HEK293T (cell line): ENCODE measurements around the gene PPP1R27.
A peak's percentile ranks its signal among the peaks of the same experiment; 100 is the strongest.

ENCODE experiments used
- CTCF ChIA-PET: fragments of 350-600 bp; formaldehyde crosslinking; extraction: SDS; loops from one replicate; lab custom pipeline; 2021; ENCODE audit warnings: antibody characterized with exemption, inconsistent platforms; lab: Yijun Ruan, JAX
- POLR2A ChIA-PET: fragments of 350-600 bp; formaldehyde crosslinking; extraction: SDS; loops from one replicate; lab custom pipeline; 2020; ENCODE audit warnings: antibody characterized with exemption, inconsistent platforms; lab: Yijun Ruan, JAX
- DNase-seq: peaks from one replicate; pipeline ENCODE4 v3.0.0; 2012; ENCODE audit warnings: mixed read lengths; ENCODE audit errors: extremely low spot score
- ARNT ChIP-seq: fragments of 450-650 bp; IDR thresholded peaks from 2 replicates; pipeline ENCODE4 v1.6.1; 2017; ENCODE audit warnings: mild to moderate bottlenecking
- BHLHE40 ChIP-seq: fragments of 450-650 bp; IDR thresholded peaks from 2 replicates; pipeline ENCODE4 v1.6.1; 2016; ENCODE audit warnings: mild to moderate bottlenecking, moderate library complexity, borderline replicate concordance
- CTBP1 ChIP-seq: fragments of 450-650 bp; IDR thresholded peaks from 2 replicates; pipeline ENCODE4 v1.6.1; 2016; ENCODE audit warnings: borderline replicate concordance
- ELF4 ChIP-seq: fragments of 450-650 bp; IDR thresholded peaks from 2 replicates; pipeline ENCODE4 v1.6.1; 2017; ENCODE audit warnings: antibody characterized with exemption
- FOXA1 ChIP-seq: fragments of 450-650 bp; IDR thresholded peaks from 2 replicates; pipeline ENCODE4 v1.6.1; 2016; ENCODE audit warnings: mild to moderate bottlenecking
- FOXK2 ChIP-seq: fragments of 450-650 bp; IDR thresholded peaks from 2 replicates; pipeline ENCODE4 v1.6.1; 2016; ENCODE audit warnings: mild to moderate bottlenecking
- FOXM1 ChIP-seq: fragments of 450-650 bp; IDR thresholded peaks from 2 replicates; pipeline ENCODE4 v1.6.1; 2017; ENCODE audit warnings: mild to moderate bottlenecking, borderline replicate concordance
- HDGF ChIP-seq: fragments of 450-650 bp; IDR thresholded peaks from 2 replicates; pipeline ENCODE4 v1.6.1; 2017; ENCODE audit warnings: antibody characterized with exemption, borderline replicate concordance
- L3MBTL2 ChIP-seq: fragments of 450-650 bp; conservative IDR thresholded peaks from 2 replicates; pipeline ENCODE4 v1.6.1; 2016; ENCODE audit warnings: mild to moderate bottlenecking
- LEF1 ChIP-seq: fragments of 450-650 bp; IDR thresholded peaks from 2 replicates; pipeline ENCODE4 v1.6.1; 2017; ENCODE audit warnings: mild to moderate bottlenecking, borderline replicate concordance
- NFRKB ChIP-seq: fragments of 450-650 bp; IDR thresholded peaks from 2 replicates; pipeline ENCODE4 v1.6.1; 2016; ENCODE audit warnings: mild to moderate bottlenecking, moderate library complexity
- PKNOX1 ChIP-seq: fragments of 450-650 bp; IDR thresholded peaks from 2 replicates; pipeline ENCODE4 v1.6.1; 2016
- SP1 ChIP-seq: fragments of 450-650 bp; IDR thresholded peaks from 2 replicates; pipeline ENCODE4 v1.6.1; 2017
- SUZ12 ChIP-seq: fragments of 450-650 bp; IDR thresholded peaks from 2 replicates; pipeline ENCODE4 v1.6.1; 2016; ENCODE audit warnings: mild to moderate bottlenecking
- TARDBP ChIP-seq: fragments of 450-650 bp; IDR thresholded peaks from 2 replicates; pipeline ENCODE4 v1.6.1; 2016
- ZNF384 ChIP-seq: fragments of 450-650 bp; IDR thresholded peaks from 2 replicates; pipeline ENCODE4 v1.6.1; 2016

PPP1R27 gene

GRCh38 chr17:81834831-81835267 lies at the start of gene PPP1R27:
TSS of gene PPP1R27 (minus strand) at chr17:81835050. CDS start at chr17:81834953, 97 bp downstream.
- DNase-seq: no peak
- POLR2A ChIA-PET: interaction anchor here (2.2 to 3.1 kb wide), 2 partner anchors 26 to 27 kb away, joined by 11 to 18 read pairs; partner anchors contain the start of gene P4HB
- CTCF ChIA-PET: no interaction called here
- TF ChIP-seq ZNF384 (no peak), FOXM1 (no peak), PKNOX1 (no peak), CTBP1 (no peak), LEF1 (no peak), FOXK2 (no peak), TARDBP (no peak)

GRCh38 chr17:81884520-81884919 lies 49.7 kb upstream of the PPP1R27 start:
- ChIA-PET POLR2A (interaction anchor here (1.3 to 3.8 kb wide), 2 partner anchors 11 to 12 kb away, joined by 5 to 30 read pairs; no protein-coding TSS in a partner anchor), CTCF (interaction anchor here (0.7 kb wide), 1 partner anchor 21 kb away, joined by 3 read pairs; no protein-coding TSS in a partner anchor)
- TF ChIP-seq LEF1 (no peak), ELF4 (no peak), NFRKB (no peak), SP1 (no peak), SUZ12 (no peak), L3MBTL2 (no peak), FOXA1 (no peak), ZNF384 (no peak)
- DNase-seq: no peak

GRCh38 chr17:81879121-81879520 lies 44.3 kb upstream of the PPP1R27 start:
- POLR2A ChIA-PET: interaction anchor here (1.1 to 1.5 kb wide), 2 partner anchors 9 to 13 kb away, joined by 3 to 8 read pairs; partner anchors contain the start of genes ALYREF and ANAPC11
- no peak for TF ChIP-seq SUZ12
- TF ChIP-seq ELF4: no peak
- no peak for TF ChIP-seq NFRKB
- TF ChIP-seq BHLHE40: no peak
- TF ChIP-seq FOXK2: no peak
- no peak for TF ChIP-seq ARNT
- TF ChIP-seq SP1: no peak
- no peak for TF ChIP-seq ZNF384
- TF ChIP-seq FOXA1: no peak
- TF ChIP-seq CTBP1: no peak
- TF ChIP-seq HDGF: no peak
- no peak for TF ChIP-seq TARDBP
- TF ChIP-seq L3MBTL2: no peak
- no peak for TF ChIP-seq LEF1
- no peak for DNase-seq
- CTCF ChIA-PET: no interaction called here

GRCh38 chr17:81878294-81878693 lies 43.4 kb upstream of the PPP1R27 start:
- no peak for DNase-seq
- TF ChIP-seq BHLHE40: no peak
- TF ChIP-seq SP1: no peak
- TF ChIP-seq PKNOX1: no peak
- TF ChIP-seq L3MBTL2: no peak
- TF ChIP-seq NFRKB: no peak
- no peak for TF ChIP-seq SUZ12
- no peak for TF ChIP-seq ARNT
- TF ChIP-seq FOXM1: no peak
- no peak for TF ChIP-seq LEF1
- no peak for TF ChIP-seq FOXK2
- TF ChIP-seq HDGF: no peak
- TF ChIP-seq ZNF384: no peak
- no peak for TF ChIP-seq TARDBP
- TF ChIP-seq CTBP1: no peak
- TF ChIP-seq ELF4: no peak
- CTCF ChIA-PET: no interaction called here
- POLR2A ChIA-PET: interaction anchor here (1.5 kb wide), 1 partner anchor 8 kb away, joined by 8 read pairs; no protein-coding TSS in a partner anchor

- ChIA-PET CTCF (no interaction called here), POLR2A (no interaction called here)
- DNase-seq: no peak
- TF ChIP-seq L3MBTL2: no peak
- no peak for TF ChIP-seq SP1
- no peak for TF ChIP-seq TARDBP
- no peak for TF ChIP-seq ZNF384
- no peak for TF ChIP-seq FOXM1
- TF ChIP-seq CTBP1: no peak
These were observed 42.7 kb upstream of the PPP1R27 start for GRCh38 chr17:81877569-81877968.

GRCh38 chr17:81871387-81872230 lies 36.8 kb upstream of the PPP1R27 start:
- peak; percentile 96 for DNase-seq
- TF ChIP-seq PKNOX1: peak; percentile 84
- TF ChIP-seq HDGF: no peak
- TF ChIP-seq SP1: no peak
- TF ChIP-seq LEF1: peak; percentile 96
- no peak for TF ChIP-seq BHLHE40
- TF ChIP-seq CTBP1: no peak
- TF ChIP-seq TARDBP: peak; percentile 99
- TF ChIP-seq FOXA1: no peak
- no peak for TF ChIP-seq ZNF384
- TF ChIP-seq FOXK2: no peak
- peak; percentile 92 for TF ChIP-seq ELF4
- TF ChIP-seq L3MBTL2: peak; percentile 91
- no peak; the same call in 1 of the 2 replicates for TF ChIP-seq ARNT
- TF ChIP-seq SUZ12: no peak
- no peak; the same call in 1 of the 2 replicates for TF ChIP-seq NFRKB
- no peak for TF ChIP-seq FOXM1
- ChIA-PET POLR2A (interaction anchor here (0.5 to 3.6 kb wide), 19 partner anchors 9 to 227 kb away, joined by 3 to 30 read pairs (median 4); partner anchors contain the start of genes ALYREF, ANAPC11 and MAFG), CTCF (interaction anchor here (0.6 kb wide), 1 partner anchor 21 kb away, joined by 5 read pairs; no protein-coding TSS in a partner anchor)
